IPS-18c (cell line): ENCODE measurements around the gene SCN1B.

Experiments used
- H3K4me3 ChIP-seq: 2 replicates; pipeline ENCODE4 v1.7.0; 2013; ENCODE audit warnings: low read depth, mild to moderate bottlenecking, low read length, moderate library complexity; ENCODE audit not compliant: insufficient read depth
- H3K9me3 ChIP-seq: one replicate; pipeline ENCODE4 v1.6.1; 2013; ENCODE audit warnings: mild to moderate bottlenecking, low read length, moderate library complexity; ENCODE audit not compliant: control insufficient read depth, insufficient read depth

Gene SCN1B

GRCh38 chr19:35058370-35058769 is 28.1 kb downstream of the SCN1B start:
- Histone ChIP-seq H3K4me3 (no peak overlapping the region), H3K9me3 (no peaks in the 10 kb centered on the region)

- H3K9me3 ChIP-seq, result no peaks in the 10 kb centered on the region
- no peak overlapping the region for H3K4me3 ChIP-seq
Measured at GRCh38 chr19:35059006-35059798, 28.9 kb downstream of the SCN1B start.

- no peak overlapping the region for H3K4me3 ChIP-seq
- no peaks in the 10 kb centered on the region for H3K9me3 ChIP-seq
Measured at GRCh38 chr19:35059799-35060091, 29.5 kb downstream of the SCN1B start.

GRCh38 chr19:35060160-35060855 is 30.0 kb downstream of the SCN1B start:
- Histone ChIP-seq H3K9me3 (no peaks in the 10 kb centered on the region), H3K4me3 (no peak overlapping the region)

GRCh38 chr19:35061583-35062373 is 31.5 kb downstream of the SCN1B start:
- Histone ChIP-seq H3K9me3 (no peaks in the 10 kb centered on the region), H3K4me3 (no peak overlapping the region)

- H3K9me3 ChIP-seq, result no peaks in the 10 kb centered on the region
- H3K4me3 ChIP-seq, result no peak overlapping the region
Measured at GRCh38 chr19:35062942-35063341, 32.7 kb downstream of the SCN1B start.

GRCh38 chr19:35063940-35064818 is 33.9 kb downstream of the SCN1B start:
- Histone ChIP-seq H3K4me3 (no peak overlapping the region), H3K9me3 (no peaks in the 10 kb centered on the region)

GRCh38 chr19:35065574-35065973 is 35.3 kb downstream of the SCN1B start:
- Histone ChIP-seq H3K4me3 (no peak overlapping the region), H3K9me3 (no peaks in the 10 kb centered on the region)

GRCh38 chr19:35066121-35066520 is 35.9 kb downstream of the SCN1B start:
- H3K4me3 ChIP-seq, result no peak overlapping the region

GRCh38 chr19:35066691-35067563 is 36.7 kb downstream of the SCN1B start:
- Histone ChIP-seq H3K4me3 (no peak overlapping the region), H3K9me3 (no peaks in the 10 kb centered on the region)

More at GRCh38 chr19:35066121-35066520, 35.9 kb downstream of the SCN1B start:
- no peaks in the 10 kb centered on the region for H3K9me3 ChIP-seq

- Histone ChIP-seq H3K4me3 (no peak overlapping the region), H3K9me3 (no peaks in the 10 kb centered on the region)
Measured at GRCh38 chr19:35068941-35069634, 38.8 kb downstream of the SCN1B start.

- Histone ChIP-seq H3K4me3 (no peak overlapping the region), H3K9me3 (no peaks in the 10 kb centered on the region)
Measured at GRCh38 chr19:35069696-35070095, 39.4 kb downstream of the SCN1B start.

- no peak overlapping the region for H3K4me3 ChIP-seq
- no peaks in the 10 kb centered on the region for H3K9me3 ChIP-seq
Measured at GRCh38 chr19:35070471-35070870, 40.2 kb downstream of the SCN1B start.

- Histone ChIP-seq H3K4me3 (no peak overlapping the region), H3K9me3 (no peaks in the 10 kb centered on the region)
Measured at GRCh38 chr19:35073516-35073915, 43.2 kb downstream of the SCN1B start.

- H3K9me3 ChIP-seq, result no peaks in the 10 kb centered on the region
- H3K4me3 ChIP-seq, result no peak overlapping the region
Measured at GRCh38 chr19:35073941-35074340, 43.7 kb downstream of the SCN1B start.
